Esophagus muscularis mucosa (tissue), 4 donors: ENCODE results near the gene SLC26A5. TPM values are rescaled to one million over a fixed set of nuclear protein-coding genes. Genes with fewer than 3 reads are reported as not detected.
"Not testable (repeated sequence)": the region's sequence is repeated elsewhere in the genome, so short reads cannot be mapped to it uniquely, and the experiment has no call there.

ENCODE experiments used
- DNase-seq: peaks from one replicate; pipeline ENCODE4 v3.0.0-alpha.2; 2017; ENCODE audit errors: extremely low spot score
- H3K27ac ChIP-seq, 4 donors: fragments of 200-600 bp; sonication (generic); replicated peaks in 1 of 4; 1 replicate in 3 of 4; 2 replicates in 1 of 4; pipeline ENCODE4 v1.5.1; 2016 to 2019; ENCODE audit warnings: mild to moderate bottlenecking in 1 of 4
- H3K27me3 ChIP-seq, 4 donors: fragments of 200-600 bp; sonication (generic); one replicate each; pipeline versions ENCODE4 v1.5.1 to v1.6.0; 2016 to 2019
- H3K36me3 ChIP-seq, 4 donors: fragments of 200-600 bp; sonication (generic); one replicate each; pipeline ENCODE4 v1.5.1; 2016 to 2019
- H3K4me1 ChIP-seq, 4 donors: fragments of 200-600 bp; sonication (generic); one replicate each; pipeline ENCODE4 v1.5.1; 2016 to 2019
- H3K4me3 ChIP-seq, 4 donors: fragments of 200-600 bp; sonication (generic); 1 replicate in 2 of 4; 2 replicates in 2 of 4; pipeline ENCODE4 v1.5.1; 2016 to 2019; ENCODE audit warnings: mild to moderate bottlenecking in 4 of 4, moderate library complexity in 1 of 4
- H3K9me3 ChIP-seq, 4 donors: fragments of 200-600 bp; sonication (generic); 1 replicate in 3 of 4; 2 replicates in 1 of 4; pipeline ENCODE4 v1.5.1; 2016 to 2019
- CTCF ChIP-seq, 3 experiments: fragments of 200-600 bp in 2 of 3; fragments of 450-650 bp in 1 of 3; sonication (generic) in 2 of 3; IDR thresholded peaks; one replicate each; pipeline ENCODE4 v1.5.1; 2017 to 2019; ENCODE audit warnings: antibody characterized with exemption in 3 of 3, mild to moderate bottlenecking in 2 of 3, moderate library complexity in 1 of 3
- EP300 ChIP-seq: sonication (generic); formaldehyde crosslinking; IDR thresholded peaks from one replicate; pipeline ENCODE4 v1.6.1; 2017; ENCODE audit warnings: antibody characterized with exemption
- POLR2A ChIP-seq: fragments of 450-650 bp; IDR thresholded peaks from one replicate; pipeline ENCODE4 v1.6.1; 2017; ENCODE audit warnings: antibody characterized with exemption, moderate library complexity, mild to moderate bottlenecking, low read depth
- POLR2AphosphoS5 ChIP-seq, 2 donors: sonication (generic); formaldehyde crosslinking; IDR thresholded peaks; one replicate each; pipeline ENCODE4 v1.6.1; 2017; ENCODE audit warnings: antibody characterized with exemption in 2 of 2
- WGBS: methylation state at CpG from one replicate; pipeline ENCODE4 v1.1.5; 2018; 5-methylcytosine and 5-hydroxymethylcytosine counted together
- intact Hi-C: fragments of 100-400 bp; cut with DNase I; formaldehyde crosslinking; loops from one replicate; pipeline ENCODE4 v1.15.1; 2023
- total RNA-seq, 4 donors: library from RNA; depleted of rRNA; stranded (reverse); fragments of >200 nt; gene quantifications; one replicate each; pipeline versions ENCODE4 v1.1.0 to v1.2.1, GENCODE V29; 2016

The SLC26A5 gene
- total RNA-seq, 4 donors from 2014 or later = under 0.01 TPM; not detected in 3

- H3K27ac ChIP-seq, DNase-seq, H3K4me1 ChIP-seq, H3K27me3 ChIP-seq, H3K4me3 ChIP-seq, H3K9me3 ChIP-seq, intact Hi-C loops, H3K36me3 ChIP-seq: not testable (repeated sequence)
Observed at GRCh38 chr7:103399687-103400086, 46.3 kb downstream of the SLC26A5 start.

GRCh38 chr7:103398483-103399127, 47.4 kb downstream of the SLC26A5 start:
- H3K27me3 ChIP-seq = no peaks in the 10 kb centered on the region
- TF ChIP-seq EP300 (no peak), POLR2A (no peak), POLR2AphosphoS5 (IDR thresholded peaks at IDR 0.05) (no peak), CTCF (IDR thresholded peaks at IDR 0.05) (no peak)
- H3K4me3 ChIP-seq = no peak overlapping the region
- no peak overlapping the region for H3K27ac ChIP-seq
- peaks cover 0 to 4% (median 0%) of the 10 kb centered on the region in 4 donors for H3K9me3 ChIP-seq
- intact Hi-C loops = no loop called here
- H3K36me3 ChIP-seq = no peaks in the 10 kb centered on the region
- 45% methylated on average over 2 of the region's 2 CpGs for WGBS
- DNase-seq = no peak
- H3K4me1 ChIP-seq = no peaks in the 10 kb centered on the region

- Histone ChIP-seq H3K9me3 (peaks cover 0 to 4% (median 0%) of the 10 kb centered on the region in 4 donors), H3K27ac (no peak overlapping the region), H3K4me3 (no peak overlapping the region), H3K27me3 (no peaks in the 10 kb centered on the region), H3K4me1 (no peaks in the 10 kb centered on the region), H3K36me3 (no peaks in the 10 kb centered on the region)
- WGBS = 70% methylated on average over 8 of the region's 8 CpGs
- DNase-seq = no peak
- no peak for TF ChIP-seq EP300
- no peak for TF ChIP-seq POLR2AphosphoS5 (IDR thresholded peaks at IDR 0.05)
- no peak for TF ChIP-seq POLR2A
- no peak for TF ChIP-seq CTCF (IDR thresholded peaks at IDR 0.05)
- intact Hi-C loops = no loop called here
Observed at GRCh38 chr7:103396471-103396870, 49.5 kb downstream of the SLC26A5 start.

GRCh38 chr7:103395071-103395470, 50.9 kb downstream of the SLC26A5 start:
- H3K36me3 ChIP-seq = no peaks in the 10 kb centered on the region
- H3K4me1 ChIP-seq = no peaks in the 10 kb centered on the region
- H3K27ac ChIP-seq = no peak overlapping the region
- intact Hi-C loops = no loop called here
- H3K27me3 ChIP-seq = no peaks in the 10 kb centered on the region
- TF ChIP-seq CTCF (IDR thresholded peaks at IDR 0.05) (no peak), POLR2AphosphoS5 (IDR thresholded peaks at IDR 0.05) (no peak), POLR2A (no peak), EP300 (no peak)
- DNase-seq = no peak
- H3K4me3 ChIP-seq = no peak overlapping the region
- 58% methylated on average over 1 of the region's 1 CpG for WGBS
- H3K9me3 ChIP-seq = no peaks in the 10 kb centered on the region

GRCh38 chr7:103394566-103394965, 51.4 kb downstream of the SLC26A5 start:
- Histone ChIP-seq H3K36me3 (no peaks in the 10 kb centered on the region), H3K27ac (no peak overlapping the region), H3K4me1 (no peaks in the 10 kb centered on the region), H3K9me3 (no peaks in the 10 kb centered on the region), H3K4me3 (no peak overlapping the region), H3K27me3 (no peaks in the 10 kb centered on the region)
- no peak for TF ChIP-seq POLR2A
- no peak for TF ChIP-seq POLR2AphosphoS5 (IDR thresholded peaks at IDR 0.05)
- TF ChIP-seq CTCF (IDR thresholded peaks at IDR 0.05) = no peak
- no peak for TF ChIP-seq EP300
- no peak for DNase-seq
- intact Hi-C loops = no loop called here
- 75% methylated on average over 4 of the region's 4 CpGs for WGBS
